Pons (tissue), 1 donor: ENCODE results near the gene SPATS2L.

ENCODE experiments used
- DNase-seq: peaks from one replicate; pipeline ENCODE4 v3.0.0-alpha.2; 2016; ENCODE audit warnings: low spot score

The SPATS2L gene, protein sequence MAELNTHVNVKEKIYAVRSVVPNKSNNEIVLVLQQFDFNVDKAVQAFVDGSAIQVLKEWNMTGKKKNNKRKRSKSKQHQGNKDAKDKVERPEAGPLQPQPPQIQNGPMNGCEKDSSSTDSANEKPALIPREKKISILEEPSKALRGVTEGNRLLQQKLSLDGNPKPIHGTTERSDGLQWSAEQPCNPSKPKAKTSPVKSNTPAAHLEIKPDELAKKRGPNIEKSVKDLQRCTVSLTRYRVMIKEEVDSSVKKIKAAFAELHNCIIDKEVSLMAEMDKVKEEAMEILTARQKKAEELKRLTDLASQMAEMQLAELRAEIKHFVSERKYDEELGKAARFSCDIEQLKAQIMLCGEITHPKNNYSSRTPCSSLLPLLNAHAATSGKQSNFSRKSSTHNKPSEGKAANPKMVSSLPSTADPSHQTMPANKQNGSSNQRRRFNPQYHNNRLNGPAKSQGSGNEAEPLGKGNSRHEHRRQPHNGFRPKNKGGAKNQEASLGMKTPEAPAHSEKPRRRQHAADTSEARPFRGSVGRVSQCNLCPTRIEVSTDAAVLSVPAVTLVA

DNA sequence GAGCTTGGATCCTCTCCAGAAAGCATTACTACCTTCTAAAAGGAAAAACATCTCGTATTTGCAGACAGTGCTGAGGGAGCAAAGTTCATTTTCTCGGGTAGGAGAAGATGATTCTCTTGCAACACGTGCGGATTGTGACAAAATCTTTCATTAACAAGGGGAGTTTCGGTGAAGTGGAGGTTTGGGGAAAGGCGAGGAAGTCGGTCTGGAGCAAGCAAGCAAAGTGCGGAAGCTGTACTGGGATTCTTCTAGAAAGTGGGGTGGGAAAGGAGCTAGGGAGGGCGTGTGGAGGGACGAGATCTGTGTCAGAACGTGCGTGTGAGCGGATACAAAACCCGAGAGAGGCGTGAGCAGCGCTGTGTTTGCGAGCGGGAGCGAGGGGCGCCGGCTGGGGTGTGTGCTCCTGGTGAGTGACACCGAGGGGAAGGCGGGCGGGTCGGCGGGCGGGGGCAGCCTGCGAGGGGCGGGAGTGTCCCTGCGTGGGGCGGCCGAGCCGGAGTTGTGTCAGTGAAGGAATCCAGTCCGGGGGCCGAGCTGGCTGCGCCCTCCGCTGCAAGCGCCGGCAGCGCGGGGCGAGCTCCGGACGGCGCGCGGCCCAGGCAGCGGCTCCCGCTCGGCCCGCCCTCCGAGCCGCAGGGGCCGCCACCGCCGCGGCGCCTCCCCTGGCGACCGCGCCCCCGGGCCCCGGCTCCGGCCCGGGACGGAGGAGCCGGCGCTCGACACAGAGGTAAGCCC is at the start of gene SPATS2L:
Gene SPATS2L (plus strand): TSS at position 498 of the 735 bp plus-strand sequence. CDS start 82,552 bp downstream, outside the sequence.
- peak; percentile 72 for DNase-seq

GRCh38 chr2:200257570-200257969 is 48.9 kb upstream of the SPATS2L start:
- DNase-seq: no peak

DNA sequence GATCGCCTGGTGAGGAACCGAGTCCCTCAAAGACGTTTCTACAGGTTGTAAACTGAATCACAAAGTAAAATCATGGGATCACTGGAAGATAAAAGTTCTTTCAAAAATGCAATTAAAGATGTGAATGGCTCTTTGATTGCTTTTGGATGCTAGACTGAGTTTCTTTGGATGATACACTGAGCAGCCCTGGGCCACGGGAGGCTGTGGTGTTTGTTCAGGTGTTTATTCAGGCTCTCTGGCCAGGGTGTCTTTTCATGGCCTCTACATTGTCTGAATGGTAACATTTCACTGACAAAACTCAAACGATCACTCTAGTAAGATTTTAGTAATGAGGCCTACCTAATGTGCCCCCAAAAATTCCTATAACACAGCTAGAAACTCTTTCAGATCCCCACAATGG is 48.4 kb upstream of the SPATS2L start:
- DNase-seq: no peak

DNA sequence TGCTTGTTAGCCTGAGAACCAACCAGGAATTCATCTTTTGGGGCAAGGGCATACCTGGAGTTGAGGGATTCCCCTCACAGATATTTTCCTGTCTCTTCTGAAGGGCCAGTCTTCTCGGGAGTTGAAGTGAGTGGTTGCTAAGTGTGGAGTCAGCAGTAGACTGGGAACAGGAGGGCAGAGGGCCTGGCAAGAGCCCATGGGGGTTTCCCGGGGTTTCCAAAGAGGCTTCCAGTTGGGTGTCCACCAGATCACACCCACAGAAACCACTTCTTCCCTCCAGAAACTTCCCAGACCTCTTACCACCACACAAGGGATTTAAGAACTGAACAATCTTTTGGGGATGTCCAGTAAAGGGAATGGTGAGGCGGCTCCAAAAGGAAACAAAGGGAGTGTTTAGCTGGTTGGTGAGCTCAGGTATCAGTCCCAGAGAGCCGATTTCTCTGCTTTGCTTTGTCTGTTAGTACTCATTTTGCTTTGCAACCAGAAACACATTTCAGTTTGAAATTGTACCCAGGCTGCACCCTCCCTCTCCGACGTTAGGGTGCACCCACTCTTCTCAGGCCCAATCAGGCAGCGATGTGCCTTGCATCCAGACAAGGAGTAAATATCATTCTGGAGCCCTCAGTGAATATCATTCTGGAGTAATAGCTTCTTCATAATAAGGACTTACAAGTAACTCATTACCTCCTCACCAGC is 47.5 kb upstream of the SPATS2L start:
- DNase-seq: no peak

DNA sequence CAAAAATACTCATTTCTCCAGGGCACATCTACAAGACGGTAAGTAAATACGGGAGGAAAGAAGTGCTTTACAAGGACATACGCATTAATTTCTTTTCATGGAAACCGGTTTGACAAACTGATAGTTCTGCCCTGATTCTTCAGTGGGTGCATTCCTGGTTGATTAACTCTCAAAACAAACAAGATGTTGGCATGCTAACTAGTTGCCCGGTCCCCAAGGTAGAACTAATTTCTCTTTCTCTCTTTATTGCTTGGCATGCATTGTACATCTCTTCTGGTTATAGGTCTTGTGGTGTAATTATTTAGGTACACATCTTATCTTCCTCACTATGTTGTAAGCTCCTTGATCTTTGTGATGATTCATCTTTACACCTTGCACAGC is 46.9 kb upstream of the SPATS2L start:
- DNase-seq: no peak

DNA sequence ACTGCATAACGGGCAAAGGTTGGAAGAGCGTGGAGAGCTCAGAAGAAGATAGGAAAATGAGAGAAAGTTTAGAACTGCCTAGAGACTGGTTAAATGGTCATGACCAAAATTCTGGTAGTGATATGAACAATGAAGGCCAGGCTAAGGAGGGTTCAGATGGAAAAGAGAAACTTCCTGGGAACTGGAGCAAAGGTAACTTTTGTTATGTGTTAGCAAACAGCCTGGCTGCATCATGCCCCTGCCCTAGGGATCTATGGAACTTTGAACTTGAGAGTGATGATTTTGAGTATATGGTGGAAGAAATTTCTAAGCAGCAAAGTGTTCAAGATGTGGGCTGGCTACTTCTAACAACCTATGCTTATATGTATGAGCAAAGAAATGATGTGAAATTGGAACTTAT is 44.4 kb upstream of the SPATS2L start:
- DNase-seq: no peak

DNA sequence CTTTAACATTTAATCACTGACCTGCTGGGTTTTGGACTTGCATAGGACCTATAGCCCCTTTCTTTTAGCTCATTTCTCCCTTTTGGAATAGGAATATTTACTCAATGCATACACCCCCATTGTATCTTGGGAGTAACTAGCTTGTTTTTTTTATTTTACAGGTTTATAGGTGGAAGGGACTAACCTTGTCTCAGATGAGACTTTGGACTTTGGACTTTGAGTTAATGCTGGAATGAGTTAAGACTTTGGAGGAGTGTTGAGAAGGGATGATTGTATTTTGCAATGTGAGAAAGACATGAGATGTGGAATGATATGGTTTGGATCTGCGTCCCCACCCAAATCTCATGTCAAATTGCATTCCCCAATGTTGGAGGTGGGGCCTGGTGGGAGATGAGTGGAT is 43.2 kb upstream of the SPATS2L start:
- DNase-seq: no peak

DNA sequence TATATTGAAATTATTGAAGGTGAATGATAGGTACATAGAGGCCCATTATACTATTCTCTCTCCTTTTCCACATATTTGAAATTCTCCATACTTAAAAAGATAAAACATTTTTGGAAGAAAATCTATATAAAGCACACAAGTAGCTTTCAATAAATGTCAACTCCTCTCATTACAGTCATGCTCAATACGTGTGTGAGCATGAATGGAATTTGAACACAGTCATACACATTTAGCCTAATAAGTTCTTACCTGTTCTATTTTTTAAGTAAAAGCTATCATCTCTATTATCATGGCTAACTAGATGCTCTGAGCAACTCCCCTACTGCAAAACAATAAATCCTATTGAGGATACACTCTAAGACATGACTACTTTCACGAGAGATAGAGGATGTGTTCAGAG is 41.9 kb upstream of the SPATS2L start:
- no peak for DNase-seq

- DNase-seq: no peak
These were observed 40.1 kb upstream of the SPATS2L start for GRCh38 chr2:200266406-200266805.

- no peak for DNase-seq
These were observed 39.1 kb upstream of the SPATS2L start for GRCh38 chr2:200267350-200267749.

DNA sequence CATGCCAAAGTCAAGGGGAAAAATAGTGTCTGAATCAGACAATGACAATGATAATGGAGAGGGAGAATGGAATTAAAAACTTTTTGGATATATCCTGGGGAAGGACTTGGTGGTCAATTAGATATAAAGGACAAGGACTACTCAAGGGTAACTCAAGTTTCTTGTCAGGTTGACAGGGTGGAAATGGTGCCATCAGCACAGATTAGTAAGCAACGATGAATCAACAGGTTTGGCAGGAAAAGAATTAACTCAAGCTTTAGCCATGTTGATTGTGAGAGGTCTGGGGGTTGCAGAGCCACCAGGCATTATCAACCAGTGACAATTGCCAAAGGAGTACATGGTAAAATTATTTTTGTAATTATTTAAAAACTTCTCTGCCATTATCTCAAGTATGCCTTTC is 35.8 kb upstream of the SPATS2L start:
- no peak for DNase-seq

DNA sequence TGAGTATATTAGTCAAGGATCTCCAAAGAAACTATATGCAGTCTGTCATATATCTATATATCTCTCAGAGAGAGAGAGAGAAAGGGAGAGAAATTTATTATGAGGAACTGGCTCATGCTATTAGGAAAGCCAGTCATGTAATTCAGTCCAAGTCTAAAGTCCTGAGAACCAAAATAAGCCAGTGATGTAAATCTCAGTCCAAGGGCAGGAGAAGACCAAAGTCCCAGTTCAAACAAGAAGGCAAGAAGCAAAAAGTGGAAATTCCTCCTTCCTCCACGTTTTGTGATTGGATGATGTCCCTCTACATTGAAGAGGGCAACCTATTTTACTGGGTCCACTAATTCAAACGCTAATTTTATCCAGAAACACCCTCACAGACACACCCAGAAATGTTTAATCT is 34.2 kb upstream of the SPATS2L start:
- no peak for DNase-seq

GRCh38 chr2:200274116-200275075 is 32.1 kb upstream of the SPATS2L start:
- peak; percentile 94 for DNase-seq

GRCh38 chr2:200275295-200276013 is 31.0 kb upstream of the SPATS2L start:
- DNase-seq: no peak

- no peak for DNase-seq
These were observed 30.0 kb upstream of the SPATS2L start for GRCh38 chr2:200276472-200276871.

GRCh38 chr2:200278694-200279316 is 27.7 kb upstream of the SPATS2L start:
- no peak for DNase-seq

DNA sequence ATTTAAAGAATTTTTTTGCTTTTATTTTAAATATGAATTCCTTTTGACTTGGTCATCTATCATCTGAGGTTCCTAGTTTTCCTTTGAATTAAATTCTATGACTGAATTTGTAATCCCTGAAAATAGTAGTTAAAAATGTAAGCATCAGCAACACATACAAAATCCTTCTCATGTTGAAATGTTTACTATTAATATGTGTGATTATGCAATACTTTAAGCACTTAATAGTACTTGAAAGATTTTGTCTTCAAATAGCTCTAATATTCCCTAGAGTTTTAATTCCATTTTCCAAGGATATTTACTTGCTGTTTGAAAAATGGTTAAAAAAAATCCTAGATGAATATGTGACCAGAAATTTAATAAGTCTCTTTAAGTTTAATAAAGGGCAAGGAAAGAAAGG is 26.6 kb upstream of the SPATS2L start:
- DNase-seq: no peak

DNA sequence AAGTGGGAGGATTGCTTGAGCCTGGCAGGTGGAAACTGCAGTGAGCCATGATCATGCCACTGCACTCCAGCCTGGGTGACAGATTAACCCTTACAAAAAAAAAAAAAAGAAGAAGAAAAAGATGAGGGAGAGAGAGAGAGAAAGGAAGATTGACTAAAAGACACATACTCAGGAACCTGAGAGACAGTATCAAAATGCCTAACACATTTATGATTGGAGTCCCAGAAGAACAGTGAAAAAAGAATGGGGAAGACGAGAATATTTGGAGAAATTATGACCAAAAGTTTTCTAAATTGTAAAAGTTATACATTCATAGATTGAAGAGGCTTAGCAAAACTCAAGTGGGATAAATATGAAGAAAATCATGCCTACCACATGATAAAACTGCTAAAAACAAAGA is 19.9 kb upstream of the SPATS2L start:
- DNase-seq: no peak

DNA sequence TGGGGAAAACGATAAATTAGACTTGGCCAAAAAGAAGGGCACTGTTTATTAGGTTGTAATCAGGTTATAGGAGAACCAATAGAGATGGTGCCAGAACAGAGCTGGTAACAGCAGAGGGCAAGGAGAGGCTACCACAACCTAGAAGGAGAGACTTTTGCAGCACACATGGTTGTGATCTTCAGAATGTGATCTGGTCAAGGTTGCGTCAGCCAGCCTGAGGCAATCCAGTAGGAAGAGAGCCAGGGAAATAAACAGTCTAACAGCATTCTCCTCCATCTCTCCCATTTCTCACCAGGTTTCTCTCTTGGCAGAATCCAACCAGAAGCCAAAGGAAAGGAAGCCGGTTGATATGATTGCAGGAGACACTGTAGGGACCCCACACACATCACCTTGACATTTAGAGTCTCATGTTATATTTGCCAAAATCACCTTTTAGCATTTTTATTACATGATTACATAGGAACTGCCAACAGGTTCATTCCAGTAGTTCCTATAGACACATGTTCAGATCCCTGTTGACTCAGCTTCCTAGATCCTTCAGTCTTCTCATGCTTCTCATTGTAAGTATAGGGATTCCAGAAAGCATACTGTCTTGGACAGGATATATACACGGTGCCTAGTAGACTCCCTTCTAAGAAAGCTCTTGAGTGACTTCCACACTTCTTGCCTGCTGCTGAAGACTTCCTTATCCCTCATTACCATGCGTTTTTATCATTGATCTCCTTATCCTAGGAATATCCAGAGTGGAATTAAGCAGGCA is 17.6 kb upstream of the SPATS2L start:
- DNase-seq: no peak
